KBM-7 (cell line): ENCODE measurements around the gene PFDN4.

Experiments used
- DNase-seq: peaks from one replicate; pipeline ENCODE4 v3.0.0-alpha.2; 2015
- in situ Hi-C: fragments of 300-500 bp; cut with MboI; formaldehyde crosslinking; loops from 2 replicates; pipeline ENCODE4 v1.14.3; 2020; ENCODE audit warnings: low sequenced_read_pairs, low pct_unique_long_range_greater_than_20kb, mixed read lengths

PFDN4 gene

GRCh38 chr20:54172856-54173652, 34.8 kb upstream of the PFDN4 start:
- in situ Hi-C loops = no loop called here
- no peak for DNase-seq

- no peak for DNase-seq
- in situ Hi-C loops = no loop called here
These were observed 34.0 kb upstream of the PFDN4 start, which contains the start of gene CYP24A1 for GRCh38 chr20:54173653-54174456. Gene CYP24A1 (minus strand): TSS chr20:54173986. CDS start chr20:54173579, 407 bp downstream.

- no peak for DNase-seq
These were observed 33.3 kb upstream of the PFDN4 start for GRCh38 chr20:54174457-54175175.

GRCh38 chr20:54176610-54177009, 31.3 kb upstream of the PFDN4 start:
- in situ Hi-C loops = no loop called here
- no peak for DNase-seq

More at GRCh38 chr20:54174457-54175175, 33.3 kb upstream of the PFDN4 start:
- in situ Hi-C loops = no loop called here

- no peak for DNase-seq
- in situ Hi-C loops = no loop called here
These were observed 30.5 kb upstream of the PFDN4 start for GRCh38 chr20:54177378-54177777.

- no peak for DNase-seq
- in situ Hi-C loops = no loop called here
These were observed 29.6 kb upstream of the PFDN4 start for GRCh38 chr20:54178256-54178655.

GRCh38 chr20:54179946-54180345, 27.9 kb upstream of the PFDN4 start:
- in situ Hi-C loops = no loop called here

GRCh38 chr20:54180931-54181330, 27.0 kb upstream of the PFDN4 start:
- in situ Hi-C loops = no loop called here
- no peak for DNase-seq

More at GRCh38 chr20:54179946-54180345, 27.9 kb upstream of the PFDN4 start:
- no peak for DNase-seq

GRCh38 chr20:54184071-54184470, 23.8 kb upstream of the PFDN4 start:
- no peak for DNase-seq
- in situ Hi-C loops = no loop called here

GRCh38 chr20:54184904-54185626, 22.8 kb upstream of the PFDN4 start:
- DNase-seq = no peak
- in situ Hi-C loops = no loop called here

GRCh38 chr20:54188132-54188849, 19.6 kb upstream of the PFDN4 start:
- in situ Hi-C loops = no loop called here
- no peak for DNase-seq

GRCh38 chr20:54189630-54190029, 18.3 kb upstream of the PFDN4 start:
- in situ Hi-C loops = no loop called here
- DNase-seq = no peak

GRCh38 chr20:54190217-54190616, 17.7 kb upstream of the PFDN4 start:
- in situ Hi-C loops = no loop called here
- no peak for DNase-seq

- in situ Hi-C loops = no loop called here
- DNase-seq = no peak
These were observed 14.1 kb upstream of the PFDN4 start for GRCh38 chr20:54193817-54194216.

- in situ Hi-C loops = no loop called here
- no peak for DNase-seq
These were observed 13.0 kb upstream of the PFDN4 start for GRCh38 chr20:54194724-54195438.

GRCh38 chr20:54195483-54196472, 12.1 kb upstream of the PFDN4 start:
- in situ Hi-C loops = no loop called here
- DNase-seq = no peak
